Mononuclear cell (primary cell): ENCODE results near the gene CAMK2A. TPM values are rescaled to one million over a fixed set of nuclear protein-coding genes. Genes with fewer than 3 reads are reported as not detected.

Experiments
- H3K27me3 ChIP-seq: 2 replicates; pipeline ENCODE4 v1.6.0; 2011; ENCODE audit warnings: low read length, control low read depth; ENCODE audit not compliant: insufficient read depth
- H3K4me1 ChIP-seq: 2 replicates; pipeline ENCODE4 v1.5.1; 2011; ENCODE audit warnings: mild to moderate bottlenecking, low read length, control low read depth; ENCODE audit not compliant: insufficient read depth
- H3K4me3 ChIP-seq: 2 replicates; pipeline ENCODE4 v1.5.1; 2011; ENCODE audit warnings: mild to moderate bottlenecking, low read length, moderate library complexity
- H3K9me3 ChIP-seq: 2 replicates; pipeline ENCODE4 v1.5.1; 2011; ENCODE audit warnings: low read depth, mild to moderate bottlenecking, control low read depth, low read length
- total RNA-seq: library from RNA; depleted of rRNA; stranded (reverse); fragments of >200 nt; gene quantifications from one replicate; pipeline ENCODE4 v1.2.3, GENCODE V29; 2012

The CAMK2A gene
- total RNA-seq, 1 donor = 0.94 TPM

DNA sequence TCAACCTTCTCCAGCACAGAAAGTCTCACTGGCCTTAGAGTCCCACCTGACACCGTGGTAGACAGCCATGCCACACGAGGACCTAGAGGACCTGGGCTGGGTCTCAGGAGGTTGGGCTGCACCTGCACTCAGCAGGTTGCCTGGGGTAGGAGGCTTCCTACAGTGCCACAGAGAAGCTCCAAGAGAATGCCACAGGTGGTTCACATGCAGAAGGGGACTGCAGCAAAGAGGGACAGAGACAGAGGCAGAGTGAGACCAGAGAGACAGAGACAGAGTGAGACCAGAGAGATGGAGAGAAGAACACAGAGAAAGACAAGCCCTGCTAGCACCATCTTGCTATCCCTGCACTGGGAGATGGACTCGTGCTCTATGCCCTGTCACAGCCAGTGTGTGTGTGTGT lies 5.7 kb downstream of the CAMK2A start:
- Histone ChIP-seq H3K9me3 (no peaks in the 10 kb centered on the region), H3K27me3 (no peaks in the 10 kb centered on the region), H3K4me1 (no peaks in the 10 kb centered on the region), H3K4me3 (no peak overlapping the region)

DNA sequence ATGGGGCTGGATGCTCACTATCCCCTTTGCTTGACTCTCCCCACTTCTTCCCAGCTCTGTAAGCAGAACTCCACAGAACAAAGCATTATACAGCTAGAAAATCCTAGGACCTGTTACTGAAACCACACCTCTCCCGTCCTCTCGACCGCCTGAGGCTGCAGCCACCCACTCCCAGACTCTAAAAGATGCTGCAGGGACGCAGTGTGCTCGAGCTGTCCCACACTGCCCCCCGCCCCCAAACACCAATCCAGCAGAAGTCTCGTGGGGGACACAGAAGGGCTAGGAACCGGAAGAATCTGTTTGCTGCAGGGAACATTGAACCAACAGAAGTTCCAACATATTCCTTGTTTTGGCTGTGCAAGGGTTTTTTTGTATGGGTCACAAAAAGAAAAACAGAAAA lies 7.6 kb downstream of the CAMK2A start:
- Histone ChIP-seq H3K4me1 (no peaks in the 10 kb centered on the region), H3K27me3 (no peaks in the 10 kb centered on the region), H3K4me3 (no peak overlapping the region), H3K9me3 (no peaks in the 10 kb centered on the region)

DNA sequence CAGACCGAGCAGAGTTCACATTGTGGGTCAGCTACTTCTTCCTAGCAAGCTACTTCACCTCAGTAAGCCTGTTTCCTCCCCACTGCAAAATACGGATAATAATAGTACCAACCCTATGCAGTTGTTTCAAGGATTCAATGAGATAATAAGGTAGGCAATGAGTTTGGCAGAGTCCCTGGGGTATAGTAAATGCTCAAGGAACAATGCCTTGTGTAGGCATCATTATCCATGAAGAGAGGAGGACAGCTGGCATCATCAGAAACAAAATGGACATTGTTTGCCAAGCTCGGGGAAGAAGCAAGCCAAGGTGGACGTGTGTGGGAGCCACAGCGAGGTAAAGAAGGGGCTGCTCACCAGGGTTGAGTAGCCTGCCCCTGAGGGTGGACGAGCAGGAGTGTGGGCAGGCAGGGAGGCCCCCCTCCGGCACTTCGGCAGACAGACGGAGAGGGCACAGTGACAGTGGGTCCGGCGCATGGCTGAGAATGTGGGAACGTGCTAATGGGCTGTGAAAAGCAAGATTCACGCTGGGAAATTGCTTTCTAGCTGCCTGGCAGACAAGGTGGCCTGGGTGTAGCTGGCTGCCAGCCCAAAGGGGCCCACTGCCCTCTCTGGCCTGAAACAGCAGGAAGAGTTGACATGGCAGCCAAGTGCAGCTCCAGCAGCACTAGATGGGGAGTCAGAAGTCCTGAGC lies 10.1 kb downstream of the CAMK2A start:
- Histone ChIP-seq H3K9me3 (no peaks in the 10 kb centered on the region), H3K27me3 (no peaks in the 10 kb centered on the region), H3K4me1 (no peaks in the 10 kb centered on the region), H3K4me3 (no peak overlapping the region)

DNA sequence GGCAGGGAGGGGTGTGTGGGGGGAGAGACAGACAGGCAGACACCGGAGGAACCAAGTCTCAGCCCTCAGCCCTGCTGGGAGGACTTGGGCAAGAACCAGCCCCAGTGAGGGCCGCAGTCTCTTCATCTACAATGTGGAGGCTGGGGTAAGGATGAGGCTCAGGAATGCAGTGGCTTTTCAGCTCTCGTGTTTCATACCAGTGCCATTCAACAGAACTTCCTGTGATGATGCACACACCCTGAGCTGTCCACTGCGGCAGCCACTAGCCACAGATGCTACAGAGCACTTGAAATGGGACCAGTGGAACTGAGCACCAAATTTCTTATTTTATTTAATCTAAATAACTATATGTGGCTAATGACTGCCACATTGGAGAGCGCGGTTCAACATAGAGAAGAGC lies 10.7 kb downstream of the CAMK2A start:
- Histone ChIP-seq H3K4me3 (no peak overlapping the region), H3K4me1 (no peaks in the 10 kb centered on the region), H3K27me3 (no peaks in the 10 kb centered on the region), H3K9me3 (no peaks in the 10 kb centered on the region)

DNA sequence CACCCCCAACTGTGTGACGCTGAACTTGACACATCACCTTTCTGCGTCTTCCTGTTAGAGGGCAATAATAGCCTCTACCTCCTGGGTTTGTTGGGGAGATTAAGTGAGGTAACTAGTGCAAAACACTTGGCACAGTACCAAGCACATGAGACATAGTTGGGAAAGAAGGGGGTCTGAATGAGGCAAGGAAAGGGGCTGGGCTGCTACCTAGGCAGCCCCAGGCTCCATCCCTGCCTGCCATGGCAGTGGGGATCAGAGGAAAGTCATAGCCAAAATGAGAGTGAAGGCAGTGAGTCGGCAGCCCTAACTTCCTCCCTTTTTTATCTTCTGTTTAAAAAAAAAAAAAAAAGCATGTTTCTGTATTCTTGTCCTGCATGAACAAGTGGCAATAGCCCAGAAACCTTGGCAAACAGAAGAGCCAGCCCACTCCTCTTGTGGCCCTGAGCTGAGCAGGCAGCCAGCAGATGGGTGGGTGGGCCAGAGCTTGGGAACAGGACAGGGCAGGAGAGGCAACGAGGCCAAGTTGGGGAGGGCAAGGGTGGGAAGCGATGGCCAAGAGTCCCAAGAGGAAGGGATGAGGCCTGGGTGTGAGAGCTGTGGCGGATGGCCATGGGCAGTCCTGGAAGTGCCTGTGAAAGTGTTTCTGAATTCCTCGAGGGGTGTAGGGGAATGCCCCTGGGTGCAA lies 11.4 kb downstream of the CAMK2A start:
- Histone ChIP-seq H3K27me3 (no peaks in the 10 kb centered on the region), H3K4me3 (no peak overlapping the region), H3K4me1 (no peaks in the 10 kb centered on the region), H3K9me3 (no peaks in the 10 kb centered on the region)

DNA sequence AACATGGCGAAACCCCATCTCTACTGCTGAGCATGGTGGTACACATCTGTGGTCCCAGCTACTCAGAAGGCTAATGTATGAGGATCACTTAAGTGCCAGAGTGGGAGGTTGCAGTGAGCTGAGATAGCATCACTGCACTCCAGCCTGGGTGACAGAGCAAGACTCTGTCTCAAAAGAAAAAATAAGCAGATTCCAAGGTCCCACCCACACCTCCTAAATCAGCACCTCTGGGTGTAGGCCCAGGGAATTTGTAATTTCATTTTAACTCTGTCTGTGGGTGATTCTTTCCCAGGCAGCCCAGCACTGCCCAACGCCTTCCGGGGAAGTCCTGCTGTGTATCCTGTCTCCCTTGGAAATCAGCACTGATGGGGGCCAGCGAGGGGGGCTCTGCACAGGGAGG lies 12.5 kb downstream of the CAMK2A start:
- Histone ChIP-seq H3K4me3 (no peak overlapping the region), H3K9me3 (no peaks in the 10 kb centered on the region), H3K27me3 (no peaks in the 10 kb centered on the region), H3K4me1 (no peaks in the 10 kb centered on the region)

DNA sequence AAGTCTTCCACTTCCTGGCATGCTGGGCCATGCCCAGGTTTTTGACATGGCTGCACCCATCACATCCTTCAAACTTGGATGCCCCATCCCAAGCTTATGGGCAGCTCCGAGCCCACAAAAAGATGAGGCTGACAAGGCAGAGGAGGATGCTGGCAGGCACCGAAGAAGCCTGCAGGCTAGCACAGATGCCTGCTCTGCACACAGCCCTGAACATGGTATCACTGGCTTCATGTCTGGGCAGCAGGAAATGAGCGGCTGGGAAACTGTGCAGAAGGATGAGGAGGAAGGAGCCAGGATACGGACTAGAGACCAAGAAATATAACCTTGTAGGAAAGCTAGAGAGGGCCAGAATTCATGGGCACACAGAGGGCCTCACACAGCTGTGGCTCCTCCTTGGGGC lies 14.8 kb downstream of the CAMK2A start:
- H3K4me1 ChIP-seq = no peaks in the 10 kb centered on the region
- no peaks in the 10 kb centered on the region for H3K9me3 ChIP-seq

DNA sequence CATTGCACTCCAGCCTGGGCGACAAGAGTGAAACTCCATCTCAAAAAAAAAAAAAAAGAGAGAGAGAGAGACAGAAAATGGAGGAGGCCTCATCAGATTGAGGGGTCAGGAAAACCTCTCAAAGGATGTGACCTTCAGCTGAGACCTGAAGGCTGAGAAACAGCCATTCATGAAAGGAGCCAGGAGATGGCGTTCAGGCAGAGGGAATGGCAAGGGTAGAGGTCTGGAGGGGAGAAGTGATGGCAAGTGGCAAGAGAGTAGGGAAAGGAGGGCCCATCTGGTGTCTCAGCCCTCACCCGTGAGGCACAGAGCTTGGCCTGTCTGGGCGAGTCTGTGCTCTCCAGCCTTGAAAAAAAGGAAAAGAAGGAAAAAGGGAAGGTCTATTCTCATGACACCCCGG lies 17.0 kb downstream of the CAMK2A start:
- no peaks in the 10 kb centered on the region for H3K27me3 ChIP-seq
- no peaks in the 10 kb centered on the region for H3K4me1 ChIP-seq
- H3K9me3 ChIP-seq = no peaks in the 10 kb centered on the region
- no peak overlapping the region for H3K4me3 ChIP-seq

More for the DNA sequence above, 14.8 kb downstream of the CAMK2A start:
- H3K27me3 ChIP-seq = no peaks in the 10 kb centered on the region
- H3K4me3 ChIP-seq = no peak overlapping the region

DNA sequence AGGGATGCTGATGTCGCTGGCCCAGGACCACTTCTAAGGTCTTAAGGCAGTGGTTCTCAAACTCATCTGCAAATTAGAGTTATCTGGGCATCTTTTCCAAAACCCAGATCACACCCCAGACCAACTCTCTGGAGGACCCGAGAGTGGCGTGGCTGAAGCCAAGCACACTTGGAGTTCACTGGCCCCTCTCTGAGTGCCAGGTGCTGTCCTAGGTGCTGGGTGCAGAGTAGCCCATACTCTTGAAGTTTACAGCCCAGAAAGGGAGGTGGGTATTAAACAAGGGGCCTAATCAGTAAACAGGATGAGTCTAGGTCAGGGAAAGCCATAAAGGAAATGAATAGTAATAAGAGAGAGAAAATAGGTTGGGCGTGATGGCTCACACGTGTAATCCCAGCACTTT lies 17.6 kb downstream of the CAMK2A start:
- Histone ChIP-seq H3K9me3 (no peaks in the 10 kb centered on the region), H3K4me3 (no peak overlapping the region), H3K4me1 (no peaks in the 10 kb centered on the region), H3K27me3 (no peaks in the 10 kb centered on the region)

DNA sequence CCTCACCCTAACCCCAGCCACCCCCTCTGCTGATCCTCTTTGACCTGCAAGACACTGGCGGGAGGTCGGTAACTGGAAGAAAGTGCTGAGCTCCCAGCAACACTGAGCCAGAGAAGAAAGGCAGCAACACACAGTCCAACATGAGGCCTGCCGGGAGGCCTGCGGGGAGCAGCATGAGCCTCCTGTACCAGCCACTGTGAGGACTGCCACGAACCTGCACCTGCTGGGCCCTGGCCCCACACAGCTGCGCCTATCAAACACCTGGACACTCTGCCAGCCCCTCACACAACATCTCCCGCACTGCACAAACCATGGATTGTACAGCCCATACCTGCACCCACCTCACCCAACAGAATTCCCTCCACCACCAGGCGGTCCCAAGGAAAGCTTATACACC lies 18.3 kb downstream of the CAMK2A start:
- no peak overlapping the region for H3K4me3 ChIP-seq
- no peaks in the 10 kb centered on the region for H3K27me3 ChIP-seq
- no peaks in the 10 kb centered on the region for H3K4me1 ChIP-seq
- H3K9me3 ChIP-seq = no peaks in the 10 kb centered on the region

DNA sequence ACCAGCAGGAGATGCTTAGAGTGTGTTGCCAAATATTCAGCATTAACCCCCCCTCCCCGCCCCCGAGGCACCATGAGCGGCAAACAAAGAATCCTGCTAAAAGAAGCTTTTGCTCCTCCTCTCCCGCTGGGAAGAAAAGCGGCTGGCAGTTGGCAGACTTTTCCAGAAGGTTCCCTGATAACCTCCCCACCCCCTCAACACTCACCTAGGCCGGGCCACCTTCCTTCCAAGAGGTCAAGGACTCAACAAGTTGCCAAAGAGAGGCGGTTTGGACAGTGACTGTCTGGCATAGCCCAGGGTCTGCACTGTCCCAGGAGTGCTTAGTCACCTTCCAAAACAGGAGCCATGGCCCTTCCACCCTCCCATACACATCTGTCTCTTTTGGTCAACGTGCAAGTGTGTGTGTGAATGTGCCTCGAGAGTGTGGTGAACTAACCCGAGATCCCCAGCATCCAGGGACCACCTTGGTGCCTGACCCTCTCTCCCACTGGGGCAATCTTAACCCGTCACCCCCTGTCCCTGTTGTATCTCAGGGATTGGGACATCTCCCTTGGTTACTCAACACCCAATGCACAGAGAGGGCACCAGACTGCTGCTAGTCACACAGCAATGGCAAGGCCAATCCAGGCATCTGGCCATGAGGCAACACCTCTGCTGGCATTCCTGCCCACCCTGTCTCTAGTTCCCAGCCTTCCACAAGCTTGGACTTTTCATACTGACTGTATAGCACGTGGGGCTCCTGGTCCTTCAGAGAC lies 18.9 kb downstream of the CAMK2A start:
- no peak overlapping the region for H3K4me3 ChIP-seq
- H3K27me3 ChIP-seq = no peaks in the 10 kb centered on the region
- H3K9me3 ChIP-seq = no peaks in the 10 kb centered on the region
- no peaks in the 10 kb centered on the region for H3K4me1 ChIP-seq

DNA sequence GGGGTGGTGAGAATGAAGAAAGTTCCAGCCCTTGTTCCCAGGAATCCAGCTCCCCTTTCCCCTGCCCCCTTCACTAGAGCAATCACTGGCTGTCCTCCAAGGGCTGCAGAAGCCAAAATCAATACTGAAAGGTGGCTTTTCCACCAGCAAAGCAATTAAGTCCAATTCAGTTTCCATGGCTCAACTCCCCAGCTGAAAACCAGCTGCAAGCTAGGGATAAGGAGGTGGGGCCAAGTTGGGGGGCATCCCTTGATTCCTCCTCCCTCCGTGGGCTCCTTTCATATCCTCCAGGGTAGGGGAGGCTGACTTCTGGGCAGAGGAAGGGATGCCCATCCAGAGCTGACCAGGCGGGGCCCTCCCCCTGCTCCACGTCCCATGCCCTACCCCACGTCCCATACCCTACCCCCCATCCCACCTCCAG lies 22.7 kb downstream of the CAMK2A start:
- no peak overlapping the region for H3K4me3 ChIP-seq
- H3K27me3 ChIP-seq = no peaks in the 10 kb centered on the region
- H3K4me1 ChIP-seq = peaks cover 16% of the 10 kb centered on the region
- H3K9me3 ChIP-seq = no peaks in the 10 kb centered on the region

DNA sequence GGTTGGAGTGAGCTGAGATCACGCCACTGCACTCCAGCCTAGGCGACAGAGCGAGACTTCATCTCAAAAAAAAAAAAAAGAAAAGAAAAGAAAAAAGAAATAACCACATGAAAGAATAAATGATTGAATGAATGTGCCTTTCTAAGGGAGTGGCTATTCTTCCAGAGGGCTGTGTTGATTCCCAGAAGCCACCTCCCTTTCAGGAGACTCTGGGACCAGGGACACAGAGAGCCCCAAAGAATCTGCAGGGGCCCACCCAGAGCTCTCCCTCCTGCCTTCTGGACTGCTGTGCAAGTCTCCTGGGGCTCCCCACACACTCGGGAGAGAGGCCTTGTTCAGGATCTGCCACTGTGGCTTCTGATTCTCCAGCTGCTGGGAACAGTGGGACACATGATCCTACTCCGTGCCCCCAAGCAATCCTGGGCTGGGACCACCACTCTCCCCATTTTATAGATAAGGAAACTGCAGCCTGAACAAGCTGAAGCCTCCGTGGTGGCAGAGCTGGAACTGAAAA lies 23.6 kb downstream of the CAMK2A start:
- peaks cover 16% of the 10 kb centered on the region for H3K4me1 ChIP-seq
- no peaks in the 10 kb centered on the region for H3K9me3 ChIP-seq
- H3K27me3 ChIP-seq = no peaks in the 10 kb centered on the region
- H3K4me3 ChIP-seq = no peak overlapping the region

DNA sequence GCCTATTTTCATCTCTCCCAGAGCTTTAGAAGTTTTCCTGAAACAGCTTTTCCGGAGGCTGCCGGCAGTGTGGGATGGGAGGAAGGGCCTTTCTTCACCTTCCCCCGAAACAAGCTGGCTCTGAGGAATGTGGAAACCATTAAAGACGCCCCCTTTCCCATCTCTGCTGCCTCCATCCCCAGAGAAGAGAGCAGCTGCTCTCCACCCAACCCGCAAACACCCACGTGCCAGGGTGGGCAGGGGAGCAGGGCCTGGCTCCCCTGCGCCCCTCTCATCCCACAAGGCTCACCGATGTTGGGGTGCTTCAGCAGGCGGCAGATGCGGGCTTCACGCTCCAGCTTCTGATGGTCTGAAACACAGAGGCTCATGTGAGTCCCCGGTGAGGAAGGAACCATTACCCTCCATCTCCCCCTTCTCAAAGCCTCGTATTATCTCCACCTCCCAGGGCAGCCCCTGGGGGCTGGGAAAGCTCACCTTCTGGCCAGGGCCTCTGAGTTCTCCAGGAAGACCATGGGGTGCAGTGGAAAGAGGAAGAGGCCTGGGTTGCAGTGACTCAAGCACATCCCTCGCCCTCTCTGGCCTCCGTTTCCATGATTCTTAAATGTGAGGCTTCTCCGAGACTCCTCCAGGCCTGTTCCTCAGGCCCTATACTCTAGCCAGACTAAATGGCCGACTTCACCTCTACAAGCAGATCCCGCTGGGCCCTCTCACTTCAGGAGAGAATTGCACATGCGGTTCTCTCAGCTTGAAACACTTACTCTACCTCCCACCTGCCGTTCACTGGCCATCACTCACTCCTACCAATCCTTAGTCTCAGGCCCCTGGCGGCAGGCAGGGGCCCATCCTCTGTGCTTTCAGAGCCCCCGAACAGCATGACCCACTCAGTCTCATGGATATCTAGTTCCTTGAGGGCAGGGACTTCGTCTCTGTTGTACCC lies 24.6 kb downstream of the CAMK2A start:
- H3K27me3 ChIP-seq = no peaks in the 10 kb centered on the region
- H3K4me3 ChIP-seq = no peak overlapping the region
- H3K4me1 ChIP-seq = peaks cover 16% of the 10 kb centered on the region
- H3K9me3 ChIP-seq = no peaks in the 10 kb centered on the region
